HL-60 (cell line): ENCODE results near the gene ENDOV.

Experiments used
- CTCF ChIP-seq: IDR thresholded peaks from one replicate; pipeline ENCODE4 v1.5.1; 2011; ENCODE audit warnings: low read length, control low read depth, inconsistent platforms; ENCODE audit not compliant: insufficient read depth
- GABPA ChIP-seq: IDR thresholded peaks from 2 replicates; pipeline ENCODE4 v1.6.1; 2012; ENCODE audit warnings: low read depth
- POLR2AphosphoS5 ChIP-seq: IDR thresholded peaks from 2 replicates; pipeline ENCODE4 v1.6.1; 2012; ENCODE audit warnings: low read depth
- REST ChIP-seq: IDR thresholded peaks from 2 replicates; pipeline ENCODE4 v1.6.1; 2012; ENCODE audit warnings: low read depth; ENCODE audit not compliant: insufficient replicate concordance

DNA sequence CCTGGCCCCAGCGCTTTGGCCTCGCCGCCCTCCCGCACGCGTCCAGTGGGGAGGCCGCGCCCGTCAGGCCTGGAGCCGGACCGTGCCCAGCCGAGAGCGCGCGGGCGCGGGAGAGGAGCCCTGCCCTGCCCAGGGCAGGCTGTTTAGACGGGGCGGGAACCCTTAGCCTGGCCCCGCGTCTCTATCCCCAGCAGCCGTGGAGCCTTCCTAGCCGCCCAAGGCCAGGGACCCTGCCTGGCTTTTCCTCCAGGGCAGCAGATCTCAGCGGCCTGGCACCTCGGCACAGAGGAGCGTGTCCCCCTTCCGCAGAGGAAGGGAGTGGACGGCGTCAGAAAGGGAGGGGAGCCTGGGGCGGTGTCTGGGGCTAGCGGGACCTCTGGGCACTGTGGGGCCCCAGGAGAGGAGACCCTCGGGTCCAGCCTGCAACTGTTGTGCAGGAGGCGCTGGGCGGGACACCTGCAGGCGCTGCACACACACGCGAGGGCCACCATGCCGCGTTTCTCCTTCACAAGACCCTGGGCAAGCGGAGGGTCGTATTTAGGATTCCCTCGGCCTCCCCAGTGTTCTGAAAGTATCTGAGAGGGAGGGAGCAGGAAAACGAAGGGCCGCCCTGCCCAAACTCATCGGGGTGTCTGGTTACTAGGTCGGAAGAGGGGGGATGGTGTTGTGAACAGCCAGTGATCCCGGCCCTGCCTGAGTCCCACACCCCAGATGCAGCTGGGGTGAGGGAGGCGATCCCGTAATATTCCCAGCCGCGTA, 63.7 kb downstream of the ENDOV start:
- TF ChIP-seq CTCF (no peak), POLR2AphosphoS5 (no peak), GABPA (no peak), REST (no peak)
